ENCODE data around the gene CAMSAP3.
"Not testable (repeated sequence)": the region's sequence is repeated elsewhere in the genome, so short reads cannot be mapped to it uniquely, and the experiment has no call there.

The CAMSAP3 gene

DNA sequence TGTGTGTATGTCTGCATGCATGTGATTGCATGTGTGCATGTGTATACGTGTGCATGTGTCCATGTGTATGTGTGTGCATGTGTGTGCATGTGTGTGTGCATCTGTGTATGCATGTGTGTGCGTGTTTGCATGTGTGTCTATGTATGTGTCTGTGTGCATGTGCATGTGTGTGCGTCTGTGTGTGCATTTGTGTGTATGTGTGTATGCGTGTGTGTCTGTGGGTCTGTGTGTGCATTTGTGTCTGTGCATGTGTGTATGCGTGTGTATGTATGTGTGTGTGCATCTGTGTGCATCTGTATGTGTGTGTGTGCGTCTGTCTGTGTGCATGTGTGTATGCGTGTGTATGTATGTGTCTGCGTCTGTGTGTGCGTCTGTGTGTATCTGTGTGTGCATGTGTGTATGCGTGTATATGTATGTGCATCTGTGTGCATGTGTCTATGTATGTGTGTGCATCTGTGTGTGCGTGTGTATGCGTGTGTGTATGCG lies 44.2 kb downstream of the CAMSAP3 start:
- TF ChIP-seq, protein P1, sequence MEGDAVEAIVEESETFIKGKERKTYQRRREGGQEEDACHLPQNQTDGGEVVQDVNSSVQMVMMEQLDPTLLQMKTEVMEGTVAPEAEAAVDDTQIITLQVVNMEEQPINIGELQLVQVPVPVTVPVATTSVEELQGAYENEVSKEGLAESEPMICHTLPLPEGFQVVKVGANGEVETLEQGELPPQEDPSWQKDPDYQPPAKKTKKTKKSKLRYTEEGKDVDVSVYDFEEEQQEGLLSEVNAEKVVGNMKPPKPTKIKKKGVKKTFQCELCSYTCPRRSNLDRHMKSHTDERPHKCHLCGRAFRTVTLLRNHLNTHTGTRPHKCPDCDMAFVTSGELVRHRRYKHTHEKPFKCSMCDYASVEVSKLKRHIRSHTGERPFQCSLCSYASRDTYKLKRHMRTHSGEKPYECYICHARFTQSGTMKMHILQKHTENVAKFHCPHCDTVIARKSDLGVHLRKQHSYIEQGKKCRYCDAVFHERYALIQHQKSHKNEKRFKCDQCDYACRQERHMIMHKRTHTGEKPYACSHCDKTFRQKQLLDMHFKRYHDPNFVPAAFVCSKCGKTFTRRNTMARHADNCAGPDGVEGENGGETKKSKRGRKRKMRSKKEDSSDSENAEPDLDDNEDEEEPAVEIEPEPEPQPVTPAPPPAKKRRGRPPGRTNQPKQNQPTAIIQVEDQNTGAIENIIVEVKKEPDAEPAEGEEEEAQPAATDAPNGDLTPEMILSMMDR (IDR thresholded peaks at IDR 0.05; ENCODE audit: control extremely low read depth, extremely low read depth, low read depth, missing control alignments): no peak
- ChIA-PET CTCF (no interaction called here), POLR2A (no interaction called here)
- DNase-seq (ENCODE audit: extremely low spot score): no peak

DNA sequence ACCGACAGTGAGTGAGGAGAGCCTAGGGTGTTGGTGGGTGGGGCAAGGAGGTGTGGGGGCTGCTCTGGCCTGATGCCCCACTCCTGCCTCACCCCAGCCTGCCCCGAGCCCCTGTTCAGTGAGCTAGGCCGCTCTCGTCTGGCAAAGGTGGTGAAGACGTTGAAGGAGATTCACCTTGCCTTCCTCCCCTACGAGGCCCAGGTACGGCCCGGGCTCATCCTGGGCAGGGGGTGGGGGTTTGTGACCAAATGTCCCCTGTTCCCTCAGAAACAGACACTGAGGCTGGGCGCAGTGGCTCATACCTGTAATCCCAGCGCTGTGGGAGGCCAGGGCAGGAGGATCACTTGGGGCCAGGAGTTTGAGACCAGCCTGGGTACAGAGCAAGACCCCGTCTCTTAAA lies 45.1 kb downstream of the CAMSAP3 start:
- TF ChIP-seq, protein P1 (IDR thresholded peaks at IDR 0.05; ENCODE audit: control extremely low read depth, extremely low read depth, low read depth, missing control alignments): no peak
- ChIA-PET CTCF (interaction anchor here (1.2 kb wide), 1 partner anchor 36 kb away, joined by 3 read pairs; no protein-coding TSS in a partner anchor), POLR2A (no interaction called here)
- no peak for DNase-seq (ENCODE audit: extremely low spot score)

DNA sequence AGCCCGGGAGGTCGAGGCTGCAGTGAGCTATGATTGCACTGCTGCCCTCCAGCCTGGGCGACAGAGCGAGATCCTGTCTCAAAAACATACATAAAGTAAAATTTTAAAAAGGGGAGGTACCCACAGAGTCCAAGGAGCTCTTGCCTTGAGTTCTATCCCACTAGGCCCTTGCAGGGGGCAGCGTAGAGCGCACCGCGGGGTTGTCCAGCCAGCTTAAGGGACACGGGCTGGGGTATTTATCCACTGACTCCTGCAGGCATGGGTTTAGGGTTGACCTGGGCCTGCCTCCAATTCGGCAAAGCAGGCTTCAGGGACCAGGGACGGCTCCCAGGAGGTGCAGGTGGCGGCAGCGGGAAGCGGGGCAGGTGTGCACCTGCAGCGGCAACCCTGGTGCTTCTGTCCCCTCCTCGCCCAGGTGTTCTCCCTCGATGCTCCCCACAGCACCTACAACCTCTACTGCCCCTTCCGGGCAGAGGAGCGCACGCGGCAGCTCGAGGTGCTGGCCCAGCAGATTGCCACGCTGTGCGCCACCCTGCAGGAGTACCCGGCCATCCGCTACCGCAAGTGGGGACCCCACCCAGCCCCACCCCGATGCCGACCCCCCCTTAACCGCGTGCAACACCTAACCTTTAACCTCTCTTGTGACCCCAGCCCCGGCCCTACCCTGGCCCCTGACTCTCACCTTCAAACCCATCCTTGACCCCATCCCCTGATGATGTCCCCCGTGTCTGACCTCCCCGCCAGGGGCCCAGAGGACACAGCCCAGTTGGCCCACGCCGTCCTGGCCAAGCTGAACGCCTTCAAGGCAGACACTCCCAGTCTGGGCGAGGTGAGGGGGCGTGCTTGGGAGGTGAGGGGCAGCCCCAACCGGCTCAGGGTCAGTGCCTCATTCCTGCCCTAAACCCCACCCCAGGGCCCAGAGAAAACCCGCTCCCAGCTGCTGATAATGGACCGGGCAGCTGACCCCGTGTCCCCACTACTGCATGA lies 45.9 kb downstream of the CAMSAP3 start:
- TF ChIP-seq, protein P1 (IDR thresholded peaks at IDR 0.05; ENCODE audit: control extremely low read depth, extremely low read depth, low read depth, missing control alignments): no peak
- POLR2A ChIA-PET: interaction anchor here (0.9 kb wide), 1 partner anchor 8 kb away, joined by 3 read pairs; the partner anchor contains the start of gene PCP2
- no peak for DNase-seq (ENCODE audit: extremely low spot score)
- CTCF ChIA-PET: interaction anchor here (1.2 to 3.3 kb wide), 2 partner anchors 11 to 37 kb away, joined by 3 to 15 read pairs; no protein-coding TSS in a partner anchor

DNA sequence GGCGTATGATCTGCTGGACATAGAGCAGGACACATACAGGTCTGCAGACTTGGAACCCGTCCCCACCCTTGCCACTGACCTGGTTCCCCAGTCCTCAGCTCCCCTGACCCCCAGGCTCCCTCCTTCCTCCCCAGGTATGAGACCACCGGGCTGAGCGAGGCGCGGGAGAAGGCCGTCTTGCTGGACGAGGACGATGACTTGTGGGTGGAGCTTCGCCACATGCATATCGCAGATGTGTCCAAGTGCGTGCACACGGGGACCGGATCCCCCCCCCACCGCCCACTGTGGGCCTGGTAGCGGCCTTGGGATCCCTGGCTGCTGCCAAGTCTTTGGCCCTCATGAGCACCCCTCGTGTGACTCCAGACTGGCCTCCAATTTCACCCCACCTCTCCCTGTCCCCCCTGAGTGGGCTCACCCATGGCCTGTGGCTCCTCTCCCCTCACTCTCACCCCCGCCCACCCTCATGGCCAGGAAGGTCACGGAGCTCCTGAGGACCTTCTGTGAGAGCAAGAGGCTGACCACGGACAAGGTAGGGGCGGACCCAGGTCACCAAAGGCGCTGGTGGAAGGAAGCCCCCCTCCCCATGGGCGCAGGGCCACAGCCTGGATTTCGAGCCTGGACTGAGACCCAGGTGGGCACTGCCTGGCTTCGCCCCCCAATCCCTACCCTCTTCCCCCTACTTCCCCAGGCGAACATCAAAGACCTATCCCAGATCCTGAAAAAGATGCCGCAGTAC lies 46.8 kb downstream of the CAMSAP3 start:
- TF ChIP-seq, protein P1 (IDR thresholded peaks at IDR 0.05; ENCODE audit: control extremely low read depth, extremely low read depth, low read depth, missing control alignments): no peak
- CTCF ChIA-PET: interaction anchor here (0.7 to 3.3 kb wide), 2 partner anchors 10 to 16 kb away, joined by 3 to 15 read pairs; no protein-coding TSS in a partner anchor
- DNase-seq (ENCODE audit: extremely low spot score): no peak
- POLR2A ChIA-PET: interaction anchor here (0.9 kb wide), 1 partner anchor 9 kb away, joined by 3 read pairs; the partner anchor contains the start of gene PCP2

DNA sequence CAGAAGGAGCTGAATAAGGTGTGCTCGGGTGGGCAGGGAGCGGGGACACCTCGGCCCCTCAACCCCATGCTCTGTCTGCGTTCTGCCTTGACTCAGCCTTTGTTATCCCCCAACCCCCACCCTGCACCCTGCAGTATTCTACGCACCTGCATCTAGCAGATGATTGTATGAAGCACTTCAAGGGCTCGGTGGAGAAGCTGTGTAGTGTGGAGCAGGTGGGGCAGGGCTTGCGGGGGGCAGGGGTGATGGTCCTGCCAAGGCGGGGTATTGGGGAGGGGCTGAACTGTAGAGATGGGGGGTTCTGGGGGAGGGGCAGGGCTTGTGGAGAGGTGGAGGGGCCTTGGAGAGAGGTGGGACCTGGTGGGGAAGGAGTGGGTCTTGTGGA lies 47.4 kb downstream of the CAMSAP3 start:
- CTCF ChIA-PET: interaction anchor here (0.7 to 3.3 kb wide), 2 partner anchors 9 to 16 kb away, joined by 3 to 15 read pairs; no protein-coding TSS in a partner anchor
- TF ChIP-seq, protein P1 (IDR thresholded peaks at IDR 0.05; ENCODE audit: control extremely low read depth, extremely low read depth, low read depth, missing control alignments): no peak
- DNase-seq (ENCODE audit: extremely low spot score): no peak
- POLR2A ChIA-PET: no interaction called here

DNA sequence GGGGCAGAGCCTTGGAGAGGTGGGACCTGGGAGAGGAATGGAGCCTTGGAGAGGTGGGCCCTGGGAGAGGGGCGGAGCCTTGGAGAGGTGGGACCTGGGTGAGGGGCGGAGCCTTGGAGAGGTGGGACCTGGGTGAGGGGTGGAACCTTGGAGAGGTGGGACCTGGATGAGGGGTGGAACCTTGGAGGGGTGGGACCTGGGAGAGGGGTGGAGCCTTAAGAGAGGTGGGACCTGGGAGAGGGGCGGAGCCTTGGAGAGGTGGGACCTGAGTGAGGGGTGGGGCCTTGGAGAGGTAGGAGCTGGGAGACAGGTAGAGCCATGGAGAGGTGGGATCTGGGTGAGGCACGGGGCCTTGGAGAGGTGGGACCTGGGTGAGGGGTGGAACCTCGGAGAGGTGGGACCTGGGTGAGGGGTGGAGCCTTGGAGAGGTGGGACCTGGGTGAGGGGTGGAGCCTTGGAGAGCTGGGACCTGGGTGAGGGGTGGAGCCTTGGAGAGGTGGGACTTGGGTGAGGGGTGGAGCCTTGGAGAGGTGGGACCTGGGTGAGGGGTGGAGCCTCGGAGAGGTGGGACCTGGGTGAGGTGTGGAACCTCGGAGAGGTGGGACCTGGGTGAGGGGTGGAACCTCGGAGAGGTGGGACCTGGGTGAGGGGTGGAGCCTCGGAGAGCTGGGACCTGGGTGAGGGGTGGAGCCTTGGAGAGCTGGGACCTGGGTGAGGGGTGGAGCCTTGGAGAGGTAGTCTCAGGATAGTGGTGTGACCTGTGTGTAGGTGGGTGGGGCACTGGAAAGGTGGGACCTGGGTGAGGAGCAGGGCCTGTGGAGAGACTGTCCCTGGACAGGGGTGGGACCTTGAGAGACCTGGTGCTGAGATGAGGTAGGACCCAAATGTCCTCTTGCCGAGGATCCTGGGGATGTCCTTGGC lies 48.2 kb downstream of the CAMSAP3 start:
- DNase-seq (ENCODE audit: extremely low spot score); POLR2A ChIA-PET: not testable (repeated sequence)
- CTCF ChIA-PET: interaction anchor here (1.0 to 3.3 kb wide), 3 partner anchors 9 to 156 kb away, joined by 3 to 15 read pairs (median 3); no protein-coding TSS in a partner anchor
